Pons (tissue), 1 donor: ENCODE measurements around the gene NBPF9.
"Not testable (repeated sequence)": the region's sequence is repeated elsewhere in the genome, so short reads cannot be mapped to it uniquely, and the experiment has no call there.

ENCODE experiments used
- DNase-seq: peaks from one replicate; pipeline ENCODE4 v3.0.0-alpha.2; 2016; ENCODE audit warnings: low spot score

NBPF9 gene

GRCh38 chr1:149015522-149015921 is 87.8 kb downstream of the NBPF9 start:
- not testable (repeated sequence) for DNase-seq

GRCh38 chr1:149013513-149013912 is 89.8 kb downstream of the NBPF9 start:
- DNase-seq, result not testable (repeated sequence)

- DNase-seq, result not testable (repeated sequence)
Measured at GRCh38 chr1:149012599-149012998, 90.8 kb downstream of the NBPF9 start.

GRCh38 chr1:149009761-149010160 is 93.6 kb downstream of the NBPF9 start:
- not testable (repeated sequence) for DNase-seq

GRCh38 chr1:149008769-149009168 is 94.6 kb downstream of the NBPF9 start:
- DNase-seq, result not testable (repeated sequence)

- DNase-seq, result not testable (repeated sequence)
Measured at GRCh38 chr1:149008326-149008725, 95.0 kb downstream of the NBPF9 start.
